ENCODE measurements around the gene ALOX5.
"Not testable (repeated sequence)": the region's sequence is repeated elsewhere in the genome, so short reads cannot be mapped to it uniquely, and the experiment has no call there.

ALOX5 gene

DNA sequence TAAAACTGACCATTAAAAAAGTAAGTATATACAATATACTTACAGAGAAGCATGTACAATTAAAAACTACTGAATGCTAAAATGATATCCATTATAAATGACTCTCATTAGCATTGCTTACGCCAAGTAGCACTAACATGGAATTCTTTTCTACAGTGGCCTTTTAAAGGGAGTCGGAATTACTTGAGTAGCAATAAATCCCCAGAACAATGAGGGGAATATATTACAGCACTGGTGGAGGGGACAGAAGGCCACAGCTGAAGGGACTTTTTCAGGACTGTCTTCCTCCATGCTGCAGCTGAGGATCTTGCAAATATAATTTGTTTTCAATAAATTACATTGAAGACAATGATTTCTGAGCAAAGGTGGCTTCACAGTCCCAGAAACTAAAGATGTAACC, 97.0 kb downstream of the ALOX5 start:
- no peak for DNase-seq

- DNase-seq: no peak
Measured at GRCh38 chr10:45471531-45472310, 97.7 kb downstream of the ALOX5 start.

- DNase-seq: no peak
Measured at GRCh38 chr10:45473126-45473525, 99.1 kb downstream of the ALOX5 start.

DNA sequence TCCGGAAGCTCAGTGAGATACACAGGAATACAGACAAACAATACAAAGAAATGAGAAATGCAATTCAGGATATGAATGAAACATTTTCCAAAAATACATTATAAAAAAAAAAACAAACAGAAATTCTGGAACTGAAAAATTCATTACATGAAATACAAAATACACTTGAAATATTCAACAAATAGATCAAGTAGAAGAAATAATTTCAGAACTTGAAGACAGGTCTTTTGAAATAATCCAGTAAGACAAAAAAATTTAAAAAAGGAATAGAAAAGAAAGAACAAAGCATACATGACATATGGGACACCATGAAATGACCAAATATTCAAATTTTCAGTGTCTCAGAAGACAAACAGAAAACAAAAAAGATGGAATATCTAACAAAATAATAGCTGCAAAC, 102.5 kb downstream of the ALOX5 start:
- no peak for DNase-seq

DNA sequence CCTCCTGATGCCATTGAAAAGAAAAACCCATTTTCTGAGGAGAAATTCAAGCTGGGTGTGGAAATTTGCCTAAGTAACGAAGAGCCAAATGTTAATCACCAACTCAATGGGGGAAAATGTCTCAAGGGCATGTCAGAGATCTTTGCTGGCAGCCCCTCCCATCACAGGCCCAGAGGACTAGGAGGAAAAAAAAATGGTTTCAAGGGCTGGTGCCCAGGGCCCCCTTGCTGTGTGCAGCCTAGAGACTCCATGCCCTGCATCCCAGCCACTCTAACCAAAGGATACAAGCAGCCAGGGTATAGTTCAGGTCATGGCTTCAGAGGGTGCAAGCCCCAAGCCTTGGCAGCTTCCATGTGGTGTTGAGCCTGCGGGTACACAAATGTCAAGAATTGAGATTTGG, 106.3 kb downstream of the ALOX5 start:
- no peak for DNase-seq

DNA sequence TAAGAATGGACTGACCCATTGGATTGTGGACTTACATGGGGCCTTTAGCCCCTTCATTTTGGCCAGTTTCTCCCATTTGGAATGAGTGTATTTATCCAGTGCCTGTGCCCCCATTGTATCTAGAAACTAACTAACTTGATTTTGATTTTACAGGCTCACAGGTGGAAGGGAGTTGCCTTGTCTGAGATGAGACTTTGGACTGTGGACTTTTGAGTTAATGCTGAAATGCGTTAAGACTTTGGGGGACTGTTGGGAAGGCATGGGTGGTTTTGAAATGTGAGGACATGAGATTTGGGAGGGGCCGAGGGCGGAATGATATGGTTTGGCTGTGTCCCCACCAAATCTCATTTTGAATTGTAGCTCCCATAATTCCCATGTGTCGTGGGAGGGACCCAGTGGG, 107.1 kb downstream of the ALOX5 start:
- not testable (repeated sequence) for DNase-seq

DNA sequence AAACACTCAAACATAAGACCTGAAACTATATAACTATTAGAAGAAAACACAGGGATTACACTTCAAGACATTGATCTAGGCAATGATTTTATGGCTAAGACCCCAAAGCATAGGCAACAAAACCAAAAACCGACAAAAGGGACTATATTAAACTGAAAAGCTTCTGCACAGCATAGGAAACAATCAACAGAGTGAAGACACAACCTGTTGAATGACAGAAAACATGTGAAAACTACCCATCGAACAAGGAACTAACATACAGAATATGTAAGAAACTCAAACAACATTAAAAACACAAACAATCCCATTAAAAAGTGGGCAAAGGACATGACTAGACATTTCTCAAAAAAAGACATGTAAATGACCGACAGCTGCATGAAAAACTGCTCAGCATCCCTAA, 109.0 kb downstream of the ALOX5 start:
- DNase-seq: no peak

DNA sequence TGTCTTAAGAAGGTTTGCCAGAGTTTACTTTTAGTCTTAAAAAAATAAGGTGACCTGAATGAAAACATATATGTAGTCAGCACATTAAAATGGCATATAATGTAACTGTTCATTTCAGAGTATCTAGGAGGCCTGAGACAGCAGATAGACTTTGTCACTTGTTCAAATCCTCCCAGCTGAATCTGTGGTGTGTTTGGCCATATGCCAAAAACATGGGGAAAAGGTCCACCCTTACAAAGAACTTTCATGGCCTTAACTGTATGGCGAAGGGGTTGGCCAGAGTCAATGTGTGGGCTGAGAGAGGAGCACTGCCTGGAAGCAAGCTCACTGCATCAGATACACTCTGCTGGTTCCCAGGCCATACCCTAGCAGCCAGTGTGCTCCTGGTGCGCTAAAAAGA, 113.7 kb downstream of the ALOX5 start:
- DNase-seq: no peak

DNA sequence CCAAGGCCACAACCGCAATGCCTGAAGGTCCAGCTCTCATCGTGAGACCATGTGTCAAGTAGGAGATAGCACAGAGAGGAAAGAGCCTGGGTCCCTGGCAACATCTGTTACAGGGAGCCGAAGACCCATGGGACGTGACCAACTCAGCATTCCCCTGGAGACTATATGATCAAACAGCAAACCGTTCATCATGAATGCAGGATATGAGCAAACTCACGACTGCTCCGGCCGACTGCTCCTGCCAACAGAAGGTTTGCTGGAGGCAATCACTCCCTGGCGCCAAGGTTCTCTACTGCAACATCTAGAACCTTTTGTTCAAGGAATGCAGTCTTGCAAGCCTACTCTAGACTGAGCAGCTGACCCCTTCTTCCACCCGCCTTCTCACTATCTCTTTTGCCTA, 114.3 kb downstream of the ALOX5 start:
- DNase-seq: no peak

DNA sequence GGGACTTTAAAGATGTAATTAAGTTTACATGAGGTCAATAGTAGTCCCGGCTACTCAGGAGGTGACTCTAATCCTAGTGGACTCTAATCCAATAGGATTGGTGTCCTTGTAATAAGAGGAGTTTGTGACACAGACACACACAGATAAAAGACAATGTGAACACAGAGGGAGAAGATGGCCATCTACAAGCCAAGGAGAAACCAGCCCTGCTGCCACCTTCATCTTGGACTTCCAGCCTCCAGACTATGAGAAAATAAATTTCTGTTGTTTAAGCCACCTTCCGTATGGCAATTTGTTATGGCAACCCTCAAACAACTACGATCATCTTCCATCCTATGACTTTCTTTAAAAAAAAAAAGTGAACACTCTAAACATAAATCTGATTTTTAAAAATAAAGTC, 116.3 kb downstream of the ALOX5 start:
- DNase-seq: no peak

- DNase-seq: no peak
Measured at GRCh38 chr10:45491061-45491460, 117.0 kb downstream of the ALOX5 start.

Data from GF-D8 (cell line).